PFSK-1 (cell line): ENCODE measurements around the gene RBMS3.

Source experiments
- FOXP2 ChIP-seq: optimal IDR thresholded peaks from 2 replicates; pipeline ENCODE3; 2011; ENCODE audit warnings: borderline replicate concordance, control low read depth, inconsistent platforms; ENCODE audit not compliant: insufficient read depth; ENCODE audit errors: extremely low read length, extremely low read depth
- POLR2AphosphoS5 ChIP-seq: IDR thresholded peaks from 2 replicates; pipeline ENCODE4 v1.6.1; 2012; ENCODE audit warnings: low read depth, mild to moderate bottlenecking, control low read depth, low read length, moderate library complexity
- SIN3A ChIP-seq: IDR thresholded peaks from 2 replicates; pipeline ENCODE4 v1.6.1; 2012; ENCODE audit warnings: mild to moderate bottlenecking, low read length, moderate library complexity, borderline replicate concordance; ENCODE audit not compliant: insufficient read depth
- TAF1 ChIP-seq: IDR thresholded peaks from 2 replicates; pipeline ENCODE4 v1.6.1; 2012; ENCODE audit warnings: low read length, control low read depth, borderline replicate concordance; ENCODE audit not compliant: insufficient read depth
- TF ChIP-seq, protein P1 (sequence below), 2 experiments: IDR thresholded peaks; 2 replicates each; pipeline versions ENCODE4 v1.6.1 to v1.8.0; 2011 to 2012; ENCODE audit warnings: low read depth in 2 of 2, low read length in 2 of 2, control low read depth in 1 of 2, inconsistent platforms in 1 of 2, mild to moderate bottlenecking in 1 of 2, moderate library complexity in 1 of 2; ENCODE audit not compliant: insufficient read depth in 1 of 2

DNA sequence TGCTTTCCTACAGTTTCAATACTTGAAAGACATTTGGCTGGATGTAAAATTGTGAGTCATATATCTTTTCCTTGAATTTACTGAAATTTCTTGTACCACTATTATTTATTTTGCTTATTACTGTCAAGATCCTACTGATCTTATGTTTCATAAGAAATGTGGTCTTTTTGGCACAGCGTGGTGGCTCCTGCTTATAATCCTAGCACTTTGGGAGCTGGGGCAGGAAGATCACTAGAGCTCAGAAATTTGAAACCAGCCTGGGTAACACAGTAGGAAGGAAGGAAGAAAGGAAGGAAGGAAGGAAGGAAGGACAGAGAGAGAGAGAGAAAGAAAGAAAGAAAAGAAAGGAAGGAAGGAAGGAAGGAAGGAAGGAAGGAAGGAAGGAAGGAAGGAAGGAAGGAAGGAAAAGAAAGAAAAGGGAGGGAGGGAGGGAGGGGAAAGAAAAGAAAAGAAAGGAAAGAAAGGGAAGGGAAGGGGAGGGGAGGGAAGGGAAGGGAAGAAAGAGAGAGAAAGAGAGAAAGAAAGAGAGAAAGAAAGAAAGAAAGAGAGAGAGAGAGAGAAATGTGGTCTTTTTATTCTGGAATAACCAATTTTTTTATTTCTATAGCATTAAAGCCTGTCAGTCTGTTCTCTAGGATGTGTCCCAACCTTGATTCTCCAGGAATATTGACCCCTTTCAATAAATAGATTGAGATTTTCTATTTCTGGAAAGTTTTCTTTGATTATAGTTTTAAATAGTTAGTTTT lies 753.5 kb downstream of the RBMS3 start:
- TF ChIP-seq POLR2AphosphoS5 = no peak
- TF ChIP-seq, protein P1, sequence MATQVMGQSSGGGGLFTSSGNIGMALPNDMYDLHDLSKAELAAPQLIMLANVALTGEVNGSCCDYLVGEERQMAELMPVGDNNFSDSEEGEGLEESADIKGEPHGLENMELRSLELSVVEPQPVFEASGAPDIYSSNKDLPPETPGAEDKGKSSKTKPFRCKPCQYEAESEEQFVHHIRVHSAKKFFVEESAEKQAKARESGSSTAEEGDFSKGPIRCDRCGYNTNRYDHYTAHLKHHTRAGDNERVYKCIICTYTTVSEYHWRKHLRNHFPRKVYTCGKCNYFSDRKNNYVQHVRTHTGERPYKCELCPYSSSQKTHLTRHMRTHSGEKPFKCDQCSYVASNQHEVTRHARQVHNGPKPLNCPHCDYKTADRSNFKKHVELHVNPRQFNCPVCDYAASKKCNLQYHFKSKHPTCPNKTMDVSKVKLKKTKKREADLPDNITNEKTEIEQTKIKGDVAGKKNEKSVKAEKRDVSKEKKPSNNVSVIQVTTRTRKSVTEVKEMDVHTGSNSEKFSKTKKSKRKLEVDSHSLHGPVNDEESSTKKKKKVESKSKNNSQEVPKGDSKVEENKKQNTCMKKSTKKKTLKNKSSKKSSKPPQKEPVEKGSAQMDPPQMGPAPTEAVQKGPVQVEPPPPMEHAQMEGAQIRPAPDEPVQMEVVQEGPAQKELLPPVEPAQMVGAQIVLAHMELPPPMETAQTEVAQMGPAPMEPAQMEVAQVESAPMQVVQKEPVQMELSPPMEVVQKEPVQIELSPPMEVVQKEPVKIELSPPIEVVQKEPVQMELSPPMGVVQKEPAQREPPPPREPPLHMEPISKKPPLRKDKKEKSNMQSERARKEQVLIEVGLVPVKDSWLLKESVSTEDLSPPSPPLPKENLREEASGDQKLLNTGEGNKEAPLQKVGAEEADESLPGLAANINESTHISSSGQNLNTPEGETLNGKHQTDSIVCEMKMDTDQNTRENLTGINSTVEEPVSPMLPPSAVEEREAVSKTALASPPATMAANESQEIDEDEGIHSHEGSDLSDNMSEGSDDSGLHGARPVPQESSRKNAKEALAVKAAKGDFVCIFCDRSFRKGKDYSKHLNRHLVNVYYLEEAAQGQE (IDR thresholded peaks at IDR 0.05; ENCODE audit: insufficient read depth in 1 of 2, low read depth in 2 of 2, low read length in 2 of 2) = no peak
- no peak for TF ChIP-seq TAF1
- TF ChIP-seq SIN3A = no peak
- no peak for TF ChIP-seq FOXP2
